Neural cell (in vitro differentiated cells): ENCODE data around the gene SRC. TPM values are rescaled to one million over a fixed set of nuclear protein-coding genes. Genes with fewer than 3 reads are reported as not detected.

Experiments
- H2AFZ ChIP-seq: fragments of 200-600, 300-800 bp; sonication (generic), shearing (Covaris generic); 2 replicates; pipeline ENCODE4 v1.6.0; 2014; ENCODE audit warnings: low read depth, mild to moderate bottlenecking, antibody characterized with exemption, low read length, moderate library complexity
- H3F3A ChIP-seq: fragments of 200-600 bp; shearing (Covaris generic); 2 replicates; pipeline ENCODE4 v1.6.1; 2016; ENCODE audit warnings: mild to moderate bottlenecking, moderate library complexity, mixed read lengths, antibody characterized with exemption, low read length; ENCODE audit not compliant: insufficient read depth, poor library complexity, severe bottlenecking
- H3K27ac ChIP-seq: fragments of 200-600, 300-800 bp; sonication (generic), shearing (Covaris generic); 2 replicates; pipeline ENCODE4 v1.5.1; 2014; ENCODE audit warnings: mild to moderate bottlenecking, low read length, moderate library complexity
- H3K27me3 ChIP-seq: fragments of 300-800, 200-600 bp; sonication (generic), shearing (Covaris generic); 2 replicates; pipeline ENCODE4 v1.6.0; 2014; ENCODE audit warnings: mild to moderate bottlenecking, low read depth, low read length, moderate library complexity; ENCODE audit not compliant: insufficient read depth
- H3K36me3 ChIP-seq: fragments of 300-800, 200-600 bp; sonication (generic), shearing (Covaris generic); 2 replicates; pipeline ENCODE4 v1.5.1; 2014; ENCODE audit warnings: mild to moderate bottlenecking, antibody characterized with exemption, low read length, moderate library complexity; ENCODE audit not compliant: insufficient read depth
- H3K4me2 ChIP-seq: fragments of 300-800, 200-600 bp; sonication (generic), shearing (Covaris generic); 2 replicates; pipeline ENCODE4 v1.6.0; 2014; ENCODE audit warnings: mild to moderate bottlenecking, low read length
- H3K4me3 ChIP-seq: fragments of 300-800, 200-600 bp; sonication (generic), shearing (Covaris generic); 2 replicates; pipeline ENCODE4 v1.5.1; 2014; ENCODE audit warnings: mild to moderate bottlenecking, low read length, moderate library complexity
- H3K79me2 ChIP-seq: fragments of 200-600 bp; shearing (Covaris generic); replicated peaks from 2 replicates; pipeline ENCODE4 v1.6.0; 2014; ENCODE audit warnings: mild to moderate bottlenecking, low read length, moderate library complexity; ENCODE audit not compliant: insufficient read depth
- H3K9ac ChIP-seq: fragments of 300-800, 200-600 bp; sonication (generic), shearing (Covaris generic); 2 replicates; pipeline ENCODE4 v1.6.1; 2016; ENCODE audit warnings: mild to moderate bottlenecking, low read length, mixed read lengths
- H3K9me2 ChIP-seq: fragments of 200-600 bp; shearing (Covaris generic); 2 replicates; pipeline ENCODE4 v1.6.1; 2016; ENCODE audit warnings: mild to moderate bottlenecking, low read length, mixed read lengths; ENCODE audit not compliant: insufficient read depth
- H3K9me3 ChIP-seq: fragments of 200-600, 300-800 bp; sonication (generic), shearing (Covaris generic); 2 replicates; pipeline ENCODE4 v1.6.1; 2016; ENCODE audit warnings: mild to moderate bottlenecking, mixed run types, low read length, moderate library complexity, mixed read lengths
- H4K20me1 ChIP-seq: fragments of 200-600 bp; shearing (Covaris generic); 2 replicates; pipeline ENCODE4 v1.6.1; 2016; ENCODE audit warnings: mild to moderate bottlenecking, mixed run types; ENCODE audit not compliant: insufficient read depth
- EP300 ChIP-seq: fragments of 450-650 bp; conservative IDR thresholded peaks from 2 replicates; pipeline ENCODE4 v1.6.1; 2014; ENCODE audit warnings: antibody characterized with exemption, mild to moderate bottlenecking, moderate library complexity; ENCODE audit not compliant: poor library complexity, severe bottlenecking
- EZH2 ChIP-seq: fragments of 200-600, 300-800 bp; shearing (Covaris generic), sonication (generic); IDR thresholded peaks from 2 replicates; pipeline ENCODE4 v1.6.1; 2014; ENCODE audit warnings: antibody characterized with exemption, low read length, borderline replicate concordance, mild to moderate bottlenecking; ENCODE audit not compliant: insufficient read depth, poor library complexity, severe bottlenecking
- MXI1 ChIP-seq: fragments of 450-650 bp; conservative IDR thresholded peaks from 2 replicates; pipeline ENCODE4 v1.6.1; 2014; ENCODE audit warnings: antibody characterized with exemption, mild to moderate bottlenecking; ENCODE audit not compliant: poor library complexity, severe bottlenecking
- POLR2AphosphoS5 ChIP-seq: IDR thresholded peaks from 2 replicates; pipeline ENCODE4 v1.6.1; 2012
- RAD21 ChIP-seq: fragments of 450-650 bp; conservative IDR thresholded peaks from 2 replicates; pipeline ENCODE4 v1.6.1; 2014; ENCODE audit warnings: antibody characterized with exemption, mild to moderate bottlenecking, moderate library complexity
- SMC3 ChIP-seq: fragments of 450-650 bp; conservative IDR thresholded peaks from 2 replicates; pipeline ENCODE4 v1.6.1; 2014; ENCODE audit warnings: antibody characterized with exemption, mild to moderate bottlenecking, moderate library complexity; ENCODE audit not compliant: poor library complexity
- TAF1 ChIP-seq: IDR thresholded peaks from 2 replicates; pipeline ENCODE4 v1.6.1; 2012; ENCODE audit warnings: low read depth
- polyA plus RNA-seq: library from polyadenylated mRNA; depleted of rRNA; stranded (reverse); fragments of >200 nt; gene quantifications from 2 replicates; pipeline ENCODE4 v1.2.3, GENCODE V29; 2014
- TF ChIP-seq, protein P1 (sequence below): IDR thresholded peaks from 2 replicates; pipeline ENCODE4 v1.6.1; 2012; ENCODE audit warnings: borderline replicate concordance
- TF ChIP-seq, protein P2 (sequence below): fragments of 450-650 bp; IDR thresholded peaks from 2 replicates; pipeline ENCODE4 v1.5.1; 2014; ENCODE audit warnings: antibody characterized with exemption, mild to moderate bottlenecking, moderate library complexity; ENCODE audit not compliant: poor library complexity, severe bottlenecking

Gene SRC
- polyA plus RNA-seq, 1 donor from 2014 or later, result 39.0 TPM

DNA sequence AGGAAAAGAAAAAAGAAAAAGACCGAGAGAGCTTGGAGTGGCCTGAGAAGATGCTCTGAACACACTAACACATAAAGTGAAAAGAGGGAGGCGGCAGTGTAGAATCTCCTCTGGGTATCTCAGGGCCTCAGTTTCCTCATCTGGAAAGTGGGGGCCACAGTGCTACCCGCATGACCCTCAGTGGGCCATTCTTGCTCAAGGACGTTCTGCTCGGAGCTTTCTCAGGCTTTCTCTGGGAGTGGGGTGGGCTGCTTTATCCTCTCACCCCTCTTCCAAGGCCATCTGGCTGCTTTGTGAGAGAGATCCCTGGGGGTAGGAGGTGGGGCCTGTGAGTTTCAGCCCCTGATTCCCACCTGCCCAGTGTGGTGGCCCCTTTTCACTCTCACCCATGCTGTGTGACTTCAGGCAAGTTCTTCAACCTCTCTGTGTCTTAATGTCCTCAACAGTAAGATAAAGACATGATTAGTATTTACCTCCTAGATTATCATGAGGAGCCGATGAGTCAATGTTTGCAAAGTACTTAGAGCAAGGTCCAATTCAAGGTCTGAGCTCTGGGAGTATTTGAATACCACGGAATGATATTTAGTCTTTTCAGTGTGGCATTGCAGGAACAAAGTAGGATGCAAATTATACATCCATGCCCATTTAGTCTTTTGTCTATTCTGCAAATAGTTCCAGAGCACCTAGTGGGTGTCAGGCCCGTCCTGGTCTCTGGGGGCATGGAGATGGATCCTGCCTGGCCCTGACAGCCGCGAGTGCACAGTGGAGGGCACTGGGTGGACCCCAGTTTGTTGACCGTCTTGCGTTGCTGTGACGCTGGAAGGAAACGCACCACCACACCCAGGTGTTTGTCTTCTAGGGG lies 34.3 kb downstream of the SRC start:
- no peaks in the 10 kb centered on the region for H3K9me2 ChIP-seq
- H3K79me2 ChIP-seq, result peaks cover 10% of the 10 kb centered on the region
- H3K9ac ChIP-seq, result no peak overlapping the region
- H3K27ac ChIP-seq, result no peak overlapping the region
- TF ChIP-seq POLR2AphosphoS5 (no peak), SMC3 (no peak), EP300 (no peak), RAD21 (no peak), TAF1 (no peak), EZH2 (no peak), MXI1 (no peak)
- TF ChIP-seq, protein P1, sequence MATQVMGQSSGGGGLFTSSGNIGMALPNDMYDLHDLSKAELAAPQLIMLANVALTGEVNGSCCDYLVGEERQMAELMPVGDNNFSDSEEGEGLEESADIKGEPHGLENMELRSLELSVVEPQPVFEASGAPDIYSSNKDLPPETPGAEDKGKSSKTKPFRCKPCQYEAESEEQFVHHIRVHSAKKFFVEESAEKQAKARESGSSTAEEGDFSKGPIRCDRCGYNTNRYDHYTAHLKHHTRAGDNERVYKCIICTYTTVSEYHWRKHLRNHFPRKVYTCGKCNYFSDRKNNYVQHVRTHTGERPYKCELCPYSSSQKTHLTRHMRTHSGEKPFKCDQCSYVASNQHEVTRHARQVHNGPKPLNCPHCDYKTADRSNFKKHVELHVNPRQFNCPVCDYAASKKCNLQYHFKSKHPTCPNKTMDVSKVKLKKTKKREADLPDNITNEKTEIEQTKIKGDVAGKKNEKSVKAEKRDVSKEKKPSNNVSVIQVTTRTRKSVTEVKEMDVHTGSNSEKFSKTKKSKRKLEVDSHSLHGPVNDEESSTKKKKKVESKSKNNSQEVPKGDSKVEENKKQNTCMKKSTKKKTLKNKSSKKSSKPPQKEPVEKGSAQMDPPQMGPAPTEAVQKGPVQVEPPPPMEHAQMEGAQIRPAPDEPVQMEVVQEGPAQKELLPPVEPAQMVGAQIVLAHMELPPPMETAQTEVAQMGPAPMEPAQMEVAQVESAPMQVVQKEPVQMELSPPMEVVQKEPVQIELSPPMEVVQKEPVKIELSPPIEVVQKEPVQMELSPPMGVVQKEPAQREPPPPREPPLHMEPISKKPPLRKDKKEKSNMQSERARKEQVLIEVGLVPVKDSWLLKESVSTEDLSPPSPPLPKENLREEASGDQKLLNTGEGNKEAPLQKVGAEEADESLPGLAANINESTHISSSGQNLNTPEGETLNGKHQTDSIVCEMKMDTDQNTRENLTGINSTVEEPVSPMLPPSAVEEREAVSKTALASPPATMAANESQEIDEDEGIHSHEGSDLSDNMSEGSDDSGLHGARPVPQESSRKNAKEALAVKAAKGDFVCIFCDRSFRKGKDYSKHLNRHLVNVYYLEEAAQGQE, result no peak
- TF ChIP-seq, protein P2, sequence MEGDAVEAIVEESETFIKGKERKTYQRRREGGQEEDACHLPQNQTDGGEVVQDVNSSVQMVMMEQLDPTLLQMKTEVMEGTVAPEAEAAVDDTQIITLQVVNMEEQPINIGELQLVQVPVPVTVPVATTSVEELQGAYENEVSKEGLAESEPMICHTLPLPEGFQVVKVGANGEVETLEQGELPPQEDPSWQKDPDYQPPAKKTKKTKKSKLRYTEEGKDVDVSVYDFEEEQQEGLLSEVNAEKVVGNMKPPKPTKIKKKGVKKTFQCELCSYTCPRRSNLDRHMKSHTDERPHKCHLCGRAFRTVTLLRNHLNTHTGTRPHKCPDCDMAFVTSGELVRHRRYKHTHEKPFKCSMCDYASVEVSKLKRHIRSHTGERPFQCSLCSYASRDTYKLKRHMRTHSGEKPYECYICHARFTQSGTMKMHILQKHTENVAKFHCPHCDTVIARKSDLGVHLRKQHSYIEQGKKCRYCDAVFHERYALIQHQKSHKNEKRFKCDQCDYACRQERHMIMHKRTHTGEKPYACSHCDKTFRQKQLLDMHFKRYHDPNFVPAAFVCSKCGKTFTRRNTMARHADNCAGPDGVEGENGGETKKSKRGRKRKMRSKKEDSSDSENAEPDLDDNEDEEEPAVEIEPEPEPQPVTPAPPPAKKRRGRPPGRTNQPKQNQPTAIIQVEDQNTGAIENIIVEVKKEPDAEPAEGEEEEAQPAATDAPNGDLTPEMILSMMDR, result no peak
- no peaks in the 10 kb centered on the region for H3F3A ChIP-seq
- no peak overlapping the region for H2AFZ ChIP-seq
- no peaks in the 10 kb centered on the region for H3K36me3 ChIP-seq
- H3K4me2 ChIP-seq, result no peak overlapping the region
- no peaks in the 10 kb centered on the region for H4K20me1 ChIP-seq
- H3K9me3 ChIP-seq, result no peaks in the 10 kb centered on the region
- no peak overlapping the region for H3K4me3 ChIP-seq
- no peaks in the 10 kb centered on the region for H3K27me3 ChIP-seq

DNA sequence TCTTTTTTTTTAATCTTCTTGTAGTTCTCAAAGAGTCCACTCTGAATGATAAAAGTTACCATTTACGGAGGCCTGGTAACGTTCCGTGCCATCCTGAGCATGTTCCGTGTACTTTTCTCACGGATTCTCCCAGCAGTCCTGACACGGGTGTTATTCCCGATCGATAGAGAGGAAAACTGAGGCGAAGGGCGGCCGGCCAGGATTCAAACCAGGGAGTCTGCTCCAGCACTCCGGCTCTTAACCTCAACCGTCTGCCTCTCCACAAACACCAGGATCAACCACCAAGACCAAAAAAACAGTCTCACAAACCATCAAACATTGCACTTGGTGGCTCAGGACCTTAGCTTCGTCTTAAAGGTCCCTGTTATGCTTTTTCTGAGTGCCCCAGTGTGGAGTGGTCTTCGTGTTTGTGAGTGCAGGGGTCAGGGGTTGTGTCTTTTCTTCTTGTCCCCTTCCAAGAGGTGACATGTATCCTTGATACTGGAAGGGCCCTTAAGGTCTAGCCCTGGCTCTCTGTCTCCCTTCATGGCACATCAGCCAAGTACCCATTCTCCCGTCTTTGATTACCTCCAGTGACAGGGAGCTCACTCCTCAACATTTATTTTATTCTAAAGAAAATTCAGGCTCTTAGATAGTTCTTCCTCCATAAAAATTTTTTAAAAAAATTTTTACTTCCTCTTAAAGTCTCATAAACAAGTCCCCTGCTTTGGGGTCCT lies 35.1 kb downstream of the SRC start:
- Histone ChIP-seq H3K36me3 (no peaks in the 10 kb centered on the region), H2AFZ (no peak overlapping the region), H3K9me2 (no peaks in the 10 kb centered on the region), H3K27me3 (no peaks in the 10 kb centered on the region), H3K79me2 (peaks cover 3% of the 10 kb centered on the region), H3F3A (no peaks in the 10 kb centered on the region), H3K9ac (no peak overlapping the region), H3K4me2 (no peak overlapping the region), H3K9me3 (no peaks in the 10 kb centered on the region), H4K20me1 (no peaks in the 10 kb centered on the region), H3K4me3 (no peak overlapping the region), H3K27ac (no peak overlapping the region)
- TF ChIP-seq MXI1, result no peak
- TF ChIP-seq, protein P2, result no peak
